ENCODE results near the gene FAAH.

DNA sequence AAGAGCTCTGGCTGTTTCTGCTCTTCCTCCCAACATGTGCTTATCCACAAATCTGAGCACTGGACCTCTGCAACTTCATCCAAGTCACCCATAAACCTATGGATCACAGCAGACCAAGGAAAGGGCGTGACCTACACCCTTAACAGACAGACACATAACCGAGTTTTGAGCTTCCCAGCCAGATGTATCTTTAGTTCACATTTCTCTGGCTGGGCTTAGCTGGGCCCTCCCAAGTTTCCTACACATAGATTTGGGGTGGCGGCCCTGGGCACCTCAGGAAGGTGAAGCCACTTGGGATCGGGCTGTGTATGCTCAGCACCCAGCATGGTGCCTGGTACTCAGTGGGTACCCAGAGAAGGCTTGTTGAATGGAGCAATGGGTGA is 26.4 kb downstream of the FAAH start:
- no peak for TF ChIP-seq CREB1 (IDR thresholded peaks at IDR 0.05; ENCODE audit: low read depth)
- no peak for TF ChIP-seq YY1 (IDR thresholded peaks at IDR 0.05; ENCODE audit: low read depth)
- no peak for TF ChIP-seq EP300 (IDR thresholded peaks at IDR 0.05; ENCODE audit: borderline replicate concordance)
- no peak for TF ChIP-seq TEAD4 (IDR thresholded peaks at IDR 0.05)
- TF ChIP-seq TAF1 (IDR thresholded peaks at IDR 0.05; ENCODE audit: low read depth): no peak
- TF ChIP-seq USF1 (IDR thresholded peaks at IDR 0.05): no peak
- TF ChIP-seq CEBPB (IDR thresholded peaks at IDR 0.05): no peak
- TF ChIP-seq, protein P1, sequence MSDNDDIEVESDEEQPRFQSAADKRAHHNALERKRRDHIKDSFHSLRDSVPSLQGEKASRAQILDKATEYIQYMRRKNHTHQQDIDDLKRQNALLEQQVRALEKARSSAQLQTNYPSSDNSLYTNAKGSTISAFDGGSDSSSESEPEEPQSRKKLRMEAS (IDR thresholded peaks at IDR 0.05): no peak
- no peak for TF ChIP-seq RAD21 (IDR thresholded peaks at IDR 0.05; ENCODE audit: low read depth)
- no peak for TF ChIP-seq EGR1 (IDR thresholded peaks at IDR 0.05)
- TF ChIP-seq, protein P2, sequence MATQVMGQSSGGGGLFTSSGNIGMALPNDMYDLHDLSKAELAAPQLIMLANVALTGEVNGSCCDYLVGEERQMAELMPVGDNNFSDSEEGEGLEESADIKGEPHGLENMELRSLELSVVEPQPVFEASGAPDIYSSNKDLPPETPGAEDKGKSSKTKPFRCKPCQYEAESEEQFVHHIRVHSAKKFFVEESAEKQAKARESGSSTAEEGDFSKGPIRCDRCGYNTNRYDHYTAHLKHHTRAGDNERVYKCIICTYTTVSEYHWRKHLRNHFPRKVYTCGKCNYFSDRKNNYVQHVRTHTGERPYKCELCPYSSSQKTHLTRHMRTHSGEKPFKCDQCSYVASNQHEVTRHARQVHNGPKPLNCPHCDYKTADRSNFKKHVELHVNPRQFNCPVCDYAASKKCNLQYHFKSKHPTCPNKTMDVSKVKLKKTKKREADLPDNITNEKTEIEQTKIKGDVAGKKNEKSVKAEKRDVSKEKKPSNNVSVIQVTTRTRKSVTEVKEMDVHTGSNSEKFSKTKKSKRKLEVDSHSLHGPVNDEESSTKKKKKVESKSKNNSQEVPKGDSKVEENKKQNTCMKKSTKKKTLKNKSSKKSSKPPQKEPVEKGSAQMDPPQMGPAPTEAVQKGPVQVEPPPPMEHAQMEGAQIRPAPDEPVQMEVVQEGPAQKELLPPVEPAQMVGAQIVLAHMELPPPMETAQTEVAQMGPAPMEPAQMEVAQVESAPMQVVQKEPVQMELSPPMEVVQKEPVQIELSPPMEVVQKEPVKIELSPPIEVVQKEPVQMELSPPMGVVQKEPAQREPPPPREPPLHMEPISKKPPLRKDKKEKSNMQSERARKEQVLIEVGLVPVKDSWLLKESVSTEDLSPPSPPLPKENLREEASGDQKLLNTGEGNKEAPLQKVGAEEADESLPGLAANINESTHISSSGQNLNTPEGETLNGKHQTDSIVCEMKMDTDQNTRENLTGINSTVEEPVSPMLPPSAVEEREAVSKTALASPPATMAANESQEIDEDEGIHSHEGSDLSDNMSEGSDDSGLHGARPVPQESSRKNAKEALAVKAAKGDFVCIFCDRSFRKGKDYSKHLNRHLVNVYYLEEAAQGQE (IDR thresholded peaks at IDR 0.05; ENCODE audit: low read depth): no peak
- no peak for TF ChIP-seq FOXM1 (IDR thresholded peaks at IDR 0.05; ENCODE audit: borderline replicate concordance, low read depth)
- no peak for TF ChIP-seq NFIC (IDR thresholded peaks at IDR 0.05)
- TF ChIP-seq TCF12 (IDR thresholded peaks at IDR 0.05; ENCODE audit: low read depth): no peak
